ENCODE data around the gene AGPAT4. TPM values are rescaled to one million over a fixed set of nuclear protein-coding genes. Genes with fewer than 3 reads are reported as not detected.

AGPAT4 gene
- polyA plus RNA-seq, 1 donor (not counting 4 experiments of a cell fraction or from before 2014, with no cell fraction given): 8.4 TPM

GRCh38 chr6:161150136-161150535 is 123.7 kb downstream of the AGPAT4 start:
- no peak overlapping the region for H2AFZ ChIP-seq (ENCODE audit: control insufficient read depth, low read length)
- H3K9me3 ChIP-seq (ENCODE audit: control insufficient read depth, low read depth, low read length): no peaks in the 10 kb centered on the region
- H3K4me2 ChIP-seq (ENCODE audit: control insufficient read depth, extremely low read depth, insufficient read depth, low read depth, low read length): no peak overlapping the region
- H4K20me1 ChIP-seq (ENCODE audit: control insufficient read depth, extremely low read depth, insufficient read depth, low read length): no peaks in the 10 kb centered on the region
- dilution Hi-C loops (cut with MboI; ENCODE audit: extremely low pct_ligation_motif_present, low sequenced_read_pairs): no loop called here
- H3K79me2 ChIP-seq (ENCODE audit: control insufficient read depth, insufficient read depth, low read length): no peaks in the 10 kb centered on the region
- TF ChIP-seq EZH2 (IDR thresholded peaks at IDR 0.05; ENCODE audit: low read length) (no peak), CTCF (optimal IDR thresholded peaks at IDR 0.05 in 1 of 3, IDR thresholded peaks at IDR 0.05 in 1 of 3, conservative IDR thresholded peaks at IDR 0.05 in 1 of 3; ENCODE audit: extremely low read depth in 1 of 3, insufficient read depth in 2 of 3, low read length in 3 of 3) (no peak)
- H3K27me3 ChIP-seq (ENCODE audit: control insufficient read depth, extremely low read depth, insufficient read depth, low read length): no peaks in the 10 kb centered on the region
- no peaks in the 10 kb centered on the region for H3K9me1 ChIP-seq (ENCODE audit: control insufficient read depth, extremely low read depth, insufficient read depth, low read length)
- DNase-seq (ENCODE audit: low read depth, low spot score) (no peak), FAIRE-seq (no peak)
- peaks cover 0 to 6% of the 10 kb centered on the region in 2 experiments for H3K36me3 ChIP-seq (ENCODE audit: control insufficient read depth in 2 of 2, extremely low read depth in 1 of 2, insufficient read depth in 2 of 2, low read length in 2 of 2)
- no peak overlapping the region for H3K9ac ChIP-seq (ENCODE audit: control insufficient read depth, extremely low read depth, insufficient read depth, low read length)
- no peak overlapping the region for H3K27ac ChIP-seq (ENCODE audit: control insufficient read depth, insufficient read depth, low read length)
- H3K4me1 ChIP-seq (ENCODE audit: control insufficient read depth, extremely low read depth, insufficient read depth, low read length): no peaks in the 10 kb centered on the region
- H3K4me3 ChIP-seq (ENCODE audit: control insufficient read depth in 2 of 3, extremely low read depth in 1 of 3, insufficient read depth in 2 of 3, low read depth in 1 of 3, low read length in 3 of 3): no peak overlapping the region

GRCh38 chr6:161143663-161144430 is 130.0 kb downstream of the AGPAT4 start:
- Histone ChIP-seq H3K4me2 (ENCODE audit: control insufficient read depth, extremely low read depth, insufficient read depth, low read depth, low read length) (no peak overlapping the region), H3K9ac (ENCODE audit: control insufficient read depth, extremely low read depth, insufficient read depth, low read length) (no peak overlapping the region), H3K4me1 (ENCODE audit: control insufficient read depth, extremely low read depth, insufficient read depth, low read length) (no peaks in the 10 kb centered on the region), H2AFZ (ENCODE audit: control insufficient read depth, low read length) (no peak overlapping the region), H3K9me3 (ENCODE audit: control insufficient read depth, low read depth, low read length) (no peaks in the 10 kb centered on the region), H3K27ac (ENCODE audit: control insufficient read depth, insufficient read depth, low read length) (no peak overlapping the region), H3K4me3 (ENCODE audit: control insufficient read depth in 2 of 3, extremely low read depth in 1 of 3, insufficient read depth in 2 of 3, low read depth in 1 of 3, low read length in 3 of 3) (no peak overlapping the region), H3K9me1 (ENCODE audit: control insufficient read depth, extremely low read depth, insufficient read depth, low read length) (no peaks in the 10 kb centered on the region), H4K20me1 (ENCODE audit: control insufficient read depth, extremely low read depth, insufficient read depth, low read length) (no peaks in the 10 kb centered on the region), H3K27me3 (ENCODE audit: control insufficient read depth, extremely low read depth, insufficient read depth, low read length) (no peaks in the 10 kb centered on the region), H3K79me2 (ENCODE audit: control insufficient read depth, insufficient read depth, low read length) (no peaks in the 10 kb centered on the region), H3K36me3 (ENCODE audit: control insufficient read depth in 2 of 2, extremely low read depth in 1 of 2, insufficient read depth in 2 of 2, low read length in 2 of 2) (peaks cover 0 to 3% of the 10 kb centered on the region in 2 experiments)
- TF ChIP-seq EZH2 (IDR thresholded peaks at IDR 0.05; ENCODE audit: low read length): no peak
- no peak for TF ChIP-seq CTCF (optimal IDR thresholded peaks at IDR 0.05 in 1 of 3, IDR thresholded peaks at IDR 0.05 in 1 of 3, conservative IDR thresholded peaks at IDR 0.05 in 1 of 3; ENCODE audit: extremely low read depth in 1 of 3, insufficient read depth in 2 of 3, low read length in 3 of 3)
- dilution Hi-C loops (cut with MboI; ENCODE audit: extremely low pct_ligation_motif_present, low sequenced_read_pairs): no loop called here
- no peak for DNase-seq (ENCODE audit: low read depth, low spot score)
- FAIRE-seq: no peak
